GM19023 (cell line): ENCODE results near the gene ANP32A.
"Not testable (repeated sequence)": the region's sequence is repeated elsewhere in the genome, so short reads cannot be mapped to it uniquely, and the experiment has no call there.

Experiments
- ATAC-seq: cut with Tn5 transposase; IDR thresholded peaks from one replicate; pipeline ENCODE4 v1.9.1; 2021; ENCODE audit warnings: mild to moderate bottlenecking, moderate library complexity; ENCODE audit not compliant: unreplicated experiment

ANP32A gene

GRCh38 chr15:68759982-68760579, 60.6 kb downstream of the ANP32A start:
- not testable (repeated sequence) for ATAC-seq

- ATAC-seq = no peak
These were observed 65.0 kb downstream of the ANP32A start for GRCh38 chr15:68755731-68756130.

- no peak for ATAC-seq
These were observed 69.1 kb downstream of the ANP32A start for GRCh38 chr15:68751622-68752021.

- no peak for ATAC-seq
These were observed 70.9 kb downstream of the ANP32A start for GRCh38 chr15:68749793-68750192.

GRCh38 chr15:68749365-68749764, 71.3 kb downstream of the ANP32A start:
- no peak for ATAC-seq

- no peak for ATAC-seq
These were observed 77.4 kb downstream of the ANP32A start for GRCh38 chr15:68743256-68743655.

- no peak for ATAC-seq
These were observed 81.2 kb downstream of the ANP32A start for GRCh38 chr15:68739390-68740080.

GRCh38 chr15:68735610-68736009, 85.1 kb downstream of the ANP32A start:
- ATAC-seq = no peak

- no peak for ATAC-seq
These were observed 85.8 kb downstream of the ANP32A start for GRCh38 chr15:68734881-68735280.

GRCh38 chr15:68734352-68734751, 86.3 kb downstream of the ANP32A start:
- no peak for ATAC-seq

GRCh38 chr15:68733666-68734065, 87.0 kb downstream of the ANP32A start:
- ATAC-seq = no peak

- no peak for ATAC-seq
These were observed 88.2 kb downstream of the ANP32A start for GRCh38 chr15:68732451-68732850.

- ATAC-seq = no peak
These were observed 89.5 kb downstream of the ANP32A start for GRCh38 chr15:68730976-68731897.

GRCh38 chr15:68730471-68730919, 90.2 kb downstream of the ANP32A start:
- ATAC-seq = no peak

- ATAC-seq = no peak
These were observed 90.8 kb downstream of the ANP32A start for GRCh38 chr15:68729789-68730411.
